NB4 (cell line): ENCODE measurements around the gene NUDT2.
A peak's percentile ranks its signal among the peaks of the same experiment; 100 is the strongest.

Source experiments
- DNase-seq: peaks from one replicate; pipeline ENCODE4 v3.0.0; 2010; ENCODE audit warnings: low read depth
- H3K4me3 ChIP-seq: one replicate; pipeline ENCODE4 v1.5.1; 2011; ENCODE audit warnings: mild to moderate bottlenecking, low read depth, low read length, moderate library complexity
- MYC ChIP-seq: IDR thresholded peaks from 2 replicates; pipeline ENCODE4 v1.6.1; 2011; ENCODE audit warnings: low read depth, low read length
- POLR2A ChIP-seq: IDR thresholded peaks from 2 replicates; pipeline ENCODE4 v1.6.1; 2011; ENCODE audit warnings: mild to moderate bottlenecking; ENCODE audit not compliant: insufficient read length; ENCODE audit errors: extremely low read depth
- TF ChIP-seq, protein P1 (sequence below): IDR thresholded peaks from one replicate; pipeline ENCODE4 v1.5.1; 2012; ENCODE audit warnings: low read depth, low read length
- TF ChIP-seq, protein P2 (sequence below): IDR thresholded peaks from 2 replicates; pipeline ENCODE4 v1.6.1; 2011; ENCODE audit warnings: low read depth, low read length

NUDT2 gene

DNA sequence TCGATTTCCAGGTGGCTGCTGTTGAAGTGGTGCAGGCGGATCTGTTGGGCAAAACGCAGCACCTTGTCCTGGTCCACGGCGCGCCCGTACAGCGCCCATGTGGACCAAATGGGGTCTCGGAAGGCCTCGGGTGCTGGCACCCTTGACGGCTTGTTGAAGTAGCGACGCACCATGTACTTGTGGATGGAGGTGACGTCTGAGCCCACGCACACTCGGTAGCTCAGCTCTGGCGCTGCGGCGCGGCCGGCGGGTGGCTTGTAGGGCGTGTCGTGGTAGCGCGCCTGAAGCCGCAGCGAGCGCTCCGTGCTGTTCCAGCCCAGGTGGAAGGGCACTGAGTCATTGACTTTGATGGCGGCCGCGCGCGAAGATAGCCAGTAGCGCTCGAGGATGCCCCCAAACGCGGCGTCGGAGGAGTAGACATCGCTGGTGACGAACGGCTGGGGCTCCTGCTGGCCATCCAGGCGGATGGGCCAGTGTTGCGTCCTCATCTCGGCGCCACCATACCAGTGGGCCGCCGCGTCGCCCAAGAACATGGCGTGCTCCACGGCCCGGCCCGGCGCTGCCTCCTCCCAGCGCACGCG, 42.6 kb downstream of the NUDT2 start:
- TF ChIP-seq MYC (no peak), POLR2A (no peak)
- TF ChIP-seq, protein P1, sequence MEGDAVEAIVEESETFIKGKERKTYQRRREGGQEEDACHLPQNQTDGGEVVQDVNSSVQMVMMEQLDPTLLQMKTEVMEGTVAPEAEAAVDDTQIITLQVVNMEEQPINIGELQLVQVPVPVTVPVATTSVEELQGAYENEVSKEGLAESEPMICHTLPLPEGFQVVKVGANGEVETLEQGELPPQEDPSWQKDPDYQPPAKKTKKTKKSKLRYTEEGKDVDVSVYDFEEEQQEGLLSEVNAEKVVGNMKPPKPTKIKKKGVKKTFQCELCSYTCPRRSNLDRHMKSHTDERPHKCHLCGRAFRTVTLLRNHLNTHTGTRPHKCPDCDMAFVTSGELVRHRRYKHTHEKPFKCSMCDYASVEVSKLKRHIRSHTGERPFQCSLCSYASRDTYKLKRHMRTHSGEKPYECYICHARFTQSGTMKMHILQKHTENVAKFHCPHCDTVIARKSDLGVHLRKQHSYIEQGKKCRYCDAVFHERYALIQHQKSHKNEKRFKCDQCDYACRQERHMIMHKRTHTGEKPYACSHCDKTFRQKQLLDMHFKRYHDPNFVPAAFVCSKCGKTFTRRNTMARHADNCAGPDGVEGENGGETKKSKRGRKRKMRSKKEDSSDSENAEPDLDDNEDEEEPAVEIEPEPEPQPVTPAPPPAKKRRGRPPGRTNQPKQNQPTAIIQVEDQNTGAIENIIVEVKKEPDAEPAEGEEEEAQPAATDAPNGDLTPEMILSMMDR = no peak
- TF ChIP-seq, protein P2, sequence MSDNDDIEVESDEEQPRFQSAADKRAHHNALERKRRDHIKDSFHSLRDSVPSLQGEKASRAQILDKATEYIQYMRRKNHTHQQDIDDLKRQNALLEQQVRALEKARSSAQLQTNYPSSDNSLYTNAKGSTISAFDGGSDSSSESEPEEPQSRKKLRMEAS = no peak
- H3K4me3 ChIP-seq = no peak overlapping the region
- no peak for DNase-seq

- no peak for DNase-seq
- TF ChIP-seq MYC = no peak
- TF ChIP-seq, protein P1 = no peak
- H3K4me3 ChIP-seq = no peak overlapping the region
Measured at GRCh38 chr9:34372467-34373011, 43.2 kb downstream of the NUDT2 start.

- H3K4me3 ChIP-seq = no peak overlapping the region
- DNase-seq = no peak
- TF ChIP-seq MYC (no peak), POLR2A (no peak)
- TF ChIP-seq, protein P2 = no peak
- TF ChIP-seq, protein P1 = no peak
Measured at GRCh38 chr9:34373749-34374148, 44.4 kb downstream of the NUDT2 start.

GRCh38 chr9:34374339-34374738, 45.0 kb downstream of the NUDT2 start:
- no peak for DNase-seq
- H3K4me3 ChIP-seq = no peak overlapping the region
- TF ChIP-seq POLR2A (no peak), MYC (no peak)
- TF ChIP-seq, protein P2 = no peak

GRCh38 chr9:34374905-34375552, 45.7 kb downstream of the NUDT2 start:
- TF ChIP-seq MYC (no peak), POLR2A (no peak)
- TF ChIP-seq, protein P2 = no peak
- TF ChIP-seq, protein P1 = no peak
- peak; percentile 30 for DNase-seq
- no peak overlapping the region for H3K4me3 ChIP-seq

- H3K4me3 ChIP-seq = peak overlapping the region; percentile 78
- peak; percentile 64 for TF ChIP-seq MYC
- no peak for TF ChIP-seq POLR2A
- TF ChIP-seq, protein P1 = peak; percentile 37
- TF ChIP-seq, protein P2 = peak; percentile 82
- peak; percentile 61 for DNase-seq
Measured at GRCh38 chr9:34375901-34376595, 46.7 kb downstream of the NUDT2 start.
